Lower leg skin (tissue), 3 donors: ENCODE data around the gene INCA1.

ENCODE experiments used
- POLR2A ChIP-seq, 2 donors: fragments of 450-650 bp; IDR thresholded peaks; one replicate each; pipeline ENCODE4 v1.6.1; 2016 to 2017; ENCODE audit warnings: antibody characterized with exemption in 2 of 2, mild to moderate bottlenecking in 1 of 2, moderate library complexity in 1 of 2
- TF ChIP-seq, protein P1 (sequence below), 3 donors: fragments of 450-650 bp; IDR thresholded peaks; one replicate each; pipeline ENCODE4 v1.5.1; 2016; ENCODE audit warnings: antibody characterized with exemption in 3 of 3, mild to moderate bottlenecking in 3 of 3, moderate library complexity in 2 of 3

DNA sequence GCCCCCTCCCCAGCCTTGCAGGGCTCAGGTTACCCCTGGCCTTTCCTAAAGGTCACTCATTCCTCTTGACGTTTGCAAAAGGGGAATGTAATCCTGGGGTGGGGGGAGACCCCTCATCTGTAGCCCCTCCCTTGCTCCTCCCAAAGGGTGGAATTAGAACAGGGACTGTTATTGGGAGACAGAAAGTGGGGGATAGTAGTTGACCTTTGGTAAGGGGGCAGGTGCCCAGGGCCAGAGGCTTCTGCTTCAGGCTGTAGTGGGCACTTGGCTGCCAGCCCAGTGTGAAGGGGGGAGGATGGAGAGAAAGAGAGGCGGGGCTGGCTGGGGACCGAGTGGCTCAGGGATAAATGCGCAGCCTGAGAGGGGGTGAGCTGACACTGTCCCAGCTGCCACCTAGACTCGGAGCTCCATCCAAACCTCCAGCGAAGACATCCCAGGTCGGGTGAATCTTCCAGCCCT, 46.5 kb downstream of the INCA1 start, which contains the start of gene ENO3:
- TF ChIP-seq, protein P1, sequence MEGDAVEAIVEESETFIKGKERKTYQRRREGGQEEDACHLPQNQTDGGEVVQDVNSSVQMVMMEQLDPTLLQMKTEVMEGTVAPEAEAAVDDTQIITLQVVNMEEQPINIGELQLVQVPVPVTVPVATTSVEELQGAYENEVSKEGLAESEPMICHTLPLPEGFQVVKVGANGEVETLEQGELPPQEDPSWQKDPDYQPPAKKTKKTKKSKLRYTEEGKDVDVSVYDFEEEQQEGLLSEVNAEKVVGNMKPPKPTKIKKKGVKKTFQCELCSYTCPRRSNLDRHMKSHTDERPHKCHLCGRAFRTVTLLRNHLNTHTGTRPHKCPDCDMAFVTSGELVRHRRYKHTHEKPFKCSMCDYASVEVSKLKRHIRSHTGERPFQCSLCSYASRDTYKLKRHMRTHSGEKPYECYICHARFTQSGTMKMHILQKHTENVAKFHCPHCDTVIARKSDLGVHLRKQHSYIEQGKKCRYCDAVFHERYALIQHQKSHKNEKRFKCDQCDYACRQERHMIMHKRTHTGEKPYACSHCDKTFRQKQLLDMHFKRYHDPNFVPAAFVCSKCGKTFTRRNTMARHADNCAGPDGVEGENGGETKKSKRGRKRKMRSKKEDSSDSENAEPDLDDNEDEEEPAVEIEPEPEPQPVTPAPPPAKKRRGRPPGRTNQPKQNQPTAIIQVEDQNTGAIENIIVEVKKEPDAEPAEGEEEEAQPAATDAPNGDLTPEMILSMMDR (IDR thresholded peaks at IDR 0.05) = no peak
- TF ChIP-seq POLR2A (IDR thresholded peaks at IDR 0.05) = no peak
